HG03025 (cell line): ENCODE results near the gene LY86.

Source experiments
- ATAC-seq: cut with Tn5 transposase; IDR thresholded peaks from one replicate; pipeline ENCODE4 v1.9.1; 2021; ENCODE audit warnings: mild to moderate bottlenecking, moderate library complexity; ENCODE audit not compliant: unreplicated experiment, low FRiP score

The LY86 gene

GRCh38 chr6:6569811-6570164 lies 18.7 kb upstream of the LY86 start:
- ATAC-seq, result no peak

DNA sequence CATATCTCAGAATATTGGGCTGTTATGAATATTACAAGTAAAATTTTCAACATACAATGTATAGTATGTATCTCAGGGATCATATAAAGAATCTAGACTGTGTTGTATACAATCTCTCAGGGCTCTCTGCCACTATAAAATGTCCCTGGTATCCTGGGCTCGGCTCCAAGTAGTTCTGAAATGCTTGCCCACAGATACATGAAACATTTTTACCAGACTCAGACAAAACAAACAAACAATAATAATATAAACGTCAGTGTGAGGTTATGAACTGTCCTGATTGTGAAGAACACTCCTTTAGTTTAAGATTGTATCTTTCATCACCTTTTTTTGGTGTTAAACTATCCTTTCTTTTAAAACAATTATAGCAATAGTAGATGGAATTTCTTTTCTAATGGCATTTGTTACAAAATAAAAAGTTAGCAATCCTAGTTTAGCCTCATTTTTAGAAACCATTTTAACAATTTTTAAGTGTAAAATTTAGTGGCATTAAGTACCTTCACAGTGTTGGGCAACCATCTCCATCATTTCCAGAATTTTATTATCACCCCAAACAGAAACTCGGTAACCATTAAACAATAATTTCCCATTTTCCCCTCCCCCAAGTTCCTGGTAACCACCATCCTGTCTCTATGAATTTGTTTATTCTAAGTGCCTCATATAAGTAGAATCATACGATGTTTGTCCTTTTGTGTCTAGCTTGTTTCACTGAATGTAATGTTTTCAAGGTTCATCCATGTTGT lies 17.4 kb upstream of the LY86 start:
- no peak for ATAC-seq

- no peak for ATAC-seq
Measured at GRCh38 chr6:6575143-6575542, 13.4 kb upstream of the LY86 start.

DNA sequence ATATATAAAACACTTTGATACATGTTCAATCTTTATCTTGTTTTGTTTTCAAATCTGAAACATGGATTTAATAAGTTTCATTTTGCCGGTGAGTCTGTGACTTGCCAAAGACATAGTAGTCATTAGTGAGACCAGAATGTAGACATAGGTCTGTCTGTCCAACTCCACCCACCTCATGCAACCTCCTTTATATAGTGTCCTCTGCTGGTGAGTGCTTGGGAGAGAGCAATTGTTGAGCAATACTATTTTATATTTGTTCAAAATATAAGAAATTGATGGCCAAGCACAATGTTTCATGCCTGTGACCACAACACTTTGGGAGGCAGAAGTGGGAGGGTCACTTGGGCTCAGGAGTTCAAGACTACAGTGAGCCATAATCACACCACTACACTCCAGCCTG lies 10.8 kb upstream of the LY86 start:
- no peak for ATAC-seq

- ATAC-seq, result no peak
Measured at GRCh38 chr6:6579281-6579680, 9.2 kb upstream of the LY86 start.

- ATAC-seq, result no peak
Measured at GRCh38 chr6:6580225-6580856, 8.2 kb upstream of the LY86 start.

DNA sequence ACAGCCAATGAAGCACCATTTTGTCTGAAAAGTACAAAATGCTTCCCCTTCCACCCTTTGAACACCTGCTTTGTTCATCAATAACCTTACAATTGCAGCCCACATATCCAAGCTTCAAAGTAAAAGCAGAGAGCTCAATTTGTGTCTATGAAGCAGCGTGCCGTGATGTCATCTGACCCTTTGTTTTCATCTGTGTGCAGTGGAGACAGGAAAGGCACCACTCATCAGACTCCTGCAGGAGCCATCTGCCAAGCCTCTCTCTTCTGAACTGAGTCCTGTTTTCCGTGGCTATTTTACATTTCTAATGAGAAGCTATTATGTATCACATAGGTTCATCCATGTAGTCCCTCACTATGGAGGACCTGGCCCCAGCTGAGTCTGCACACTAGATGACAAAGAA lies 7.5 kb upstream of the LY86 start:
- ATAC-seq, result no peak

DNA sequence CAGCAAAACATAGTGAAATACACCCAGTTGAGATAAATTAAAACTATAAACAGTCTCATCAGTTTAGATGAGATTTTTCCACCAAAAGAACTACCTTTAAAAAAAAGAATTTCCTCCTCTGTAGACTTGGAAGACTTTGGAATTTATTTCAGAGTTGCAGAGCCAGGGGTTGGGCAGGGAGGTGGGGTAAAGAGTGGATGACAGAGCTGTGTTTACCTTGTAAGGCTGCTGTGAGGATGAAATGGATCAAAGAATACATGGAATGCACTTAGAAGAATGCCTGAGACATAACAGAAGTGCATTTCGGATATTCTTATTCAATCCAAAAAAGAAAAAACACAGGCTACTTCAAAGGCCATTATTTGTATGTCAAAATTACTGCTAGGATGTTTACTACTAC lies 6.4 kb upstream of the LY86 start:
- no peak for ATAC-seq

GRCh38 chr6:6583836-6584235 lies 4.7 kb upstream of the LY86 start:
- ATAC-seq, result no peak

- no peak for ATAC-seq
Measured at GRCh38 chr6:6584310-6585002, 4.1 kb upstream of the LY86 start.

- no peak for ATAC-seq
Measured at GRCh38 chr6:6585003-6585311, 3.6 kb upstream of the LY86 start.

DNA sequence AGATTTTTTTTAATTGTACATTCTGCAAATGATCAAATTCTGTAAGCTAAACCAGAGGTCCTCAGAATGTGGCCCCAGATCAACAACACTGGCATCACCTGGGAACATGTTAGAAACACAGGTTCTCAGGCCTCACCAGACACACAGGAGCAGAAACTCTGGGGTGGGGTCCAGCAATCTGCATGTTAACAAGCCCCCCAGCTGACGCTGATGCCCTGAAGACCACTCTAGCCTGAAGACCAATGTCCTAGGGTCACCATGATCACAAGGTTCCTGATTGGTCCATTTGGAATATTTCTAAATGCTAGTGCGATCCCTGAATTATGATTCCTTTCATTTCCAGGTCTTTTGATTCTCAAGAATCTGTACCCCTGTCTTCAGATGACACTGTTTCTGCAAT lies 2.4 kb upstream of the LY86 start:
- ATAC-seq, result no peak

DNA sequence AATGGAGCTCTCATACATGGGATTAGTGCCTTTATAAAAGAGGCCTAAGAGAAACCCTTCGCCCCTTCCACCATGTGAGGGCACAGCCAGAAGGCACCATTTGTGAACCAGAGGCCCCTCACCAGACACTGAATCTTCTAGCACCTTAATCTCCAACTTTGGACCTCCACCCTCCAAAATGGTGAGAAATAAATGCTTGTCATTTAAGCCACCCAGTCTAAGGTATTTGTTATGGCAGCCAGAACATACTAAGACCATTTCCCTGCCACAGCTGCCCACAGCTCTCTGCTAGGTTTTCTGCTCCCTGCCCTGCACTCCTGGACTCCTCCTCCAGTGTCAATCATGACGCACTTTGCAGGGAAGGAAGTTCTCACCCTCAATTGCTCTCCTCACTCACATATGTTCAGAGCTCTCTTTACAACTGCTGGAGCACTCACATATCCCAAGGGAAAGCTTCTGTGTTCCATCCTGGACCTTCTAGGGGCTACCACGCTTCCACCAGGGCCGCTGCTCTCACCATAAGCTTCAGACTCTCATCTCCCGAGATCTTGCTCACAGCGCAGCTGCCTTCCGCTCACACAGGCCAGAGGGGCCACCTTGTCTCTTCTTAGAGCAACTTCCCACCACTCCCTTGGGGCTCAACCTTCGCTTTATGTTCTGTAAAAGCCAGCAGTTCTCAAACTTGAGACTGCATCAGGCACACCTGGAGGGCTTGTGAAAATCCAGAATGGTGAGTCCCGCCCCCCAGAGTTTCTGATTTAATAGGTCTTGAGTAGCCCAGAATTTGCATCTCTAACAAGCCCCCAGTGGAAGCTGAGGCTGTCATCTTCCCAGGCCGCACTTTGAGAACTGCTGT lies 1.6 kb upstream of the LY86 start:
- ATAC-seq, result peak; percentile 44

DNA sequence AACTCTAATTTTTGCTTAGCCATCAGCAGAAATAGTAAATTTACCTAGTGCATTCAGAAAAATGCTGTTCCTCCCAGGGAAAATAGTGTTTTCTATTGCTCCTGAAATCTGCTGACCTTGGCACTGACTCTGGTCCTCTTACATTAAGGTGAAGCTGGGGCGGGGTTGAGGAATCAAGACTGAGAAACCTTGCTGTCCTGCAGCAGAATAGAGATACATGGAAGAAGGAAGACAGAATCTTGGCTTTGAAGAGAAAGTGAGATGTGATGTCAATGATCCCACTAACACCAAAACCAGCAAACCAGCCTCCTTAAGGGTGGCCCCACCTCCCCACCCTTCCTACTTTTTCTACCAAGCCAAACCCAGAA lies 840 bp upstream of the LY86 start:
- ATAC-seq, result no peak

GRCh38 chr6:6588924-6589709 lies 597 bp downstream of the LY86 start:
- ATAC-seq, result no peak

DNA sequence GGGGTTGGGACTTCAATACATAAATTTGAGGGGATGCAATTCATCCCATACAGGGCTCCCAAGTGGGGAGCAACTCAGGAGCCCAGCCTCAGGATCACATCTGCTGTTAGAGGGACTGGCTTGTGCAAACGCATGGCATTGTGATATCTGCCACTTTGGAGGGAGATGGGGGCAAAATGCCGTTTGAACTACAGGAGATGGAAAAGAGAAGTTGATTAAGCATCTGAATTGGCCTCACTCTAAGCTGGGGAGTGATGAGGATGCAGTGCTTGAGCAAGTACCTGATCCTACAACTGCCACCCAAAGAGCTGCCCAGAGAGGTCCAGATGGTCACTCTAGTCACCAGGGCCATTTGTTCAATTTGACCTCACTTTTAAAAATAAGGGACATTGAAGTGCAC lies 2.0 kb downstream of the LY86 start:
- no peak for ATAC-seq

DNA sequence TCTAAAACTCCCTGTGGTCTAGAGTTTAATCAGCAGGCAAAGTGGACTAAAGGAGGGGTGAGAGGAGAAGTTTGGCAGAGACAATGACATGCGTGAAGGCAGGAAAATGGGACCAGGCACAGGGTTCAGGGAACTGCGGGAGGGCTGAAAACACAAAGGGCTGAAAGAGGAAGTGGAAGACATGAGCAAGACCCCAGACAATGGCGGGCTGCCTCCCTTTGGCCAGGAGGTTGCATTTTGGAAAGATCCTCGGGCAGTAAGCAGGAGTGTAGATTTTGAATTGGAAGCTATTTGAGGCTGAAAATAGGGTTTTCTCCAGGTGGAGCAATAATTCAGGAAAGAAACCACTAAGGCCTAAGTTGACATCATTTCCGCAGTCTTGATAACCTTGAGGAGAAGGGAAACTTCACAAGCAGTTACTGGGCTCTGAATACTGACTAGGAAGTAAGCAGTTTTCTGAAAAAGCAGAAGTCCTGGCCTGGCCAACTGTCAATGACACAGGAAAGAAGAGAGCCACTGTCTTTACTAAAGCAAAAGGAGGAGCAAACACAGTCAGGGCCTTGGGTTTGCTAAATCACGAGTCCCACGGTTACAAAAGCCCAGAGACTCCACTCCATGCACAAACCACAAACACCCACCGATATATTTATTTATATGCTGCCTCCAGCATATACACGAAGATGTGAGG lies 3.4 kb downstream of the LY86 start:
- peak; percentile 34 for ATAC-seq

DNA sequence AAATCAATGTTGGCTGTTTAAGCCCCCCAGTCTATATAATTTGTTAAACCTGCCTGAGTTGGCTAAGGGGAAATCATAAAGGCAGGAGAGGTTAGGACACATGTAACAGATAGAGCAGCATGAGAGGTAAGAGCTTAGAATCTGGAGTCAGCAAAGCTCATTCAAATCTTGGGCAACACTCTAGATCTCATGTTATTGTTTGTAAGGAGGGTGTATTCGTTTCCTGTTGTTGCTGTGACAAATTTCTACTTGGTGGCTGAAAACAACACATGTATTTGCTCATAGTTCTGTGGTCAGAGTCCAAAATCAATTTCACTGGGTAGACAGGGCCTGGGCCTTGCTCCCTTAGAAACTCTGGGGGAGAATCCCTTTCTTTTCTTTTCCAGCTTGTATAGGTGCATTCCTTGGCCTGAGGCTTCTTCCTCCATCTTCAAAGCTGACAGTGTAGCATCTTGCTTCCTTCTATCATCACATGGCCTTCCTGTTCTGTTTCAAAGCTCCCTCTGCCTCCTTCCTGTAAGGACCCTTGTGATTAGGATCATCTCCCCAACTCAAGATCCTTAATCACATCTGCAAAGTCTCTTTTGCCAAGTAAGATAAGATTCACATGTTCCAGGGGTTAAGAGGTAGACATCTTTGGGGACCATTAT lies 4.4 kb downstream of the LY86 start:
- ATAC-seq, result no peak

DNA sequence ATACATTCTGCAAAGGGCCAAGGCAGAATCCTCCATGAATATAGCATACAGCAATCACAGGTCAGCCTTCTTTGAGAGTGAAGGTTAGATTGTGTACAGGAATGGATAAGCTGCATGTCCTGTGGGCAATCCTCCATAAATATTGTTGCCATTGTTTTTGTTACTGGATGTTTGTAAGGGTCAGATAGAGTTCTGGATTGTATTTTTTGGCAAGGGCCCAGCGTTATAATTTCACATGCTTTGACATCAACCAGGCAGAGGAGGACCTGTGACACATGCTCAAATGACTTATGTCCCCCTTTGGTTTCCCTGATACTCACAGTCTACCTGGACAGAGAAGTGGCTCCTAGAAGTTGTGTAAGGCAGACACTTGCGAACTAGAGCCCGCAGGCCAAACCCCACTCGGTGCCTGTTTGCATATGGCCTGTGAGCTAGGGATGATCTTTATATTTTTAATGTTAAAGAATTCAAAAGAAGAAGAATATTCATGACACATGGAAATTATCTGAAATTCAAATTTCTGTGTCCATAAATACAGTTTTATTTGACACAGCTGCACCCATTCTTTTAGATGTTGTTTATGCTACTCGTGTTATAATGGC lies 5.4 kb downstream of the LY86 start:
- ATAC-seq, result no peak
